ENCODE data around the gene KLHL29.
A peak's percentile ranks its signal among the peaks of the same experiment; 100 is the strongest.

KLHL29 gene

DNA sequence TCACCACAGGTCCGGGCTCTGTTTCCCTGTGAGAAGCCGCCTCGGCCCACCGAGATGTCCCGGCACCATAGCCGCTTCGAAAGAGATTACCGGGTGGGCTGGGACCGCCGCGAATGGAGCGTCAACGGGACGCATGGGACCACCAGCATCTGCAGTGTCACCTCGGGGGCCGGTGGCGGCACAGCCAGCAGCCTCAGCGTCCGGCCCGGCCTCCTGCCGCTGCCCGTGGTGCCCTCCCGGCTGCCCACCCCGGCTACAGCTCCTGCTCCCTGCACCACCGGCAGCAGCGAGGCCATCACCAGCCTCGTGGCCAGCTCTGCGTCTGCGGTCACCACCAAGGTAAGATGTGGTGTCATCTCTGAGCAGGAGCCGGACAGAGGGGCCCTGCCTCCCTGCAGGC, 177.2 kb downstream of the KLHL29 start:
- no peak overlapping the region for H3K4me3 ChIP-seq (replicated peaks; ENCODE audit: low read depth, low read length)
- TF ChIP-seq, protein P1, sequence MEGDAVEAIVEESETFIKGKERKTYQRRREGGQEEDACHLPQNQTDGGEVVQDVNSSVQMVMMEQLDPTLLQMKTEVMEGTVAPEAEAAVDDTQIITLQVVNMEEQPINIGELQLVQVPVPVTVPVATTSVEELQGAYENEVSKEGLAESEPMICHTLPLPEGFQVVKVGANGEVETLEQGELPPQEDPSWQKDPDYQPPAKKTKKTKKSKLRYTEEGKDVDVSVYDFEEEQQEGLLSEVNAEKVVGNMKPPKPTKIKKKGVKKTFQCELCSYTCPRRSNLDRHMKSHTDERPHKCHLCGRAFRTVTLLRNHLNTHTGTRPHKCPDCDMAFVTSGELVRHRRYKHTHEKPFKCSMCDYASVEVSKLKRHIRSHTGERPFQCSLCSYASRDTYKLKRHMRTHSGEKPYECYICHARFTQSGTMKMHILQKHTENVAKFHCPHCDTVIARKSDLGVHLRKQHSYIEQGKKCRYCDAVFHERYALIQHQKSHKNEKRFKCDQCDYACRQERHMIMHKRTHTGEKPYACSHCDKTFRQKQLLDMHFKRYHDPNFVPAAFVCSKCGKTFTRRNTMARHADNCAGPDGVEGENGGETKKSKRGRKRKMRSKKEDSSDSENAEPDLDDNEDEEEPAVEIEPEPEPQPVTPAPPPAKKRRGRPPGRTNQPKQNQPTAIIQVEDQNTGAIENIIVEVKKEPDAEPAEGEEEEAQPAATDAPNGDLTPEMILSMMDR (IDR thresholded peaks at IDR 0.05; ENCODE audit: low read length, missing control alignments) = no peak
- no peak for DNase-seq (ENCODE audit: low read depth)

DNA sequence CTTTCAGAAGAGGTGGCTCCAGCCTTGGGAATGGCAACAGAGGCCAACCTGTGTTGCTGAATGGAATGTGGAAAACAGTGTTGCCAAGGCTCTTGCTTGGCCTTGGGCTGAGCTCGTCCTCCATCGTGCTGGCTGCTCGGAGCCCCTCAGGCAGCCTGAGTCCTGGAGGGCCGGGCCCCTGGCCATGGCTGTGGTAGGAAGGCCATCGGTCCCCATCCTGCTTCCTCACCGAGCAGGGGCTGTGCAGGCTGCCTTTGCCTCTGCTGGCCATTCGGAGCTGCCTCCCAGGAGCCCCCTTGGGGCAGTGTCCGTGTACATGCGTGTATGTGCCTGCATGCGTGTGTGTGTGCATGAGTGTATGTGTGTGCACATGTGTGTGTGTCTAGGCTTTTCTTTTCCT, 178.2 kb downstream of the KLHL29 start:
- H3K4me3 ChIP-seq (replicated peaks; ENCODE audit: low read depth, low read length) = no peak overlapping the region
- no peak for DNase-seq (ENCODE audit: low read depth)
- TF ChIP-seq, protein P1 (IDR thresholded peaks at IDR 0.05; ENCODE audit: low read length, missing control alignments) = no peak

DNA sequence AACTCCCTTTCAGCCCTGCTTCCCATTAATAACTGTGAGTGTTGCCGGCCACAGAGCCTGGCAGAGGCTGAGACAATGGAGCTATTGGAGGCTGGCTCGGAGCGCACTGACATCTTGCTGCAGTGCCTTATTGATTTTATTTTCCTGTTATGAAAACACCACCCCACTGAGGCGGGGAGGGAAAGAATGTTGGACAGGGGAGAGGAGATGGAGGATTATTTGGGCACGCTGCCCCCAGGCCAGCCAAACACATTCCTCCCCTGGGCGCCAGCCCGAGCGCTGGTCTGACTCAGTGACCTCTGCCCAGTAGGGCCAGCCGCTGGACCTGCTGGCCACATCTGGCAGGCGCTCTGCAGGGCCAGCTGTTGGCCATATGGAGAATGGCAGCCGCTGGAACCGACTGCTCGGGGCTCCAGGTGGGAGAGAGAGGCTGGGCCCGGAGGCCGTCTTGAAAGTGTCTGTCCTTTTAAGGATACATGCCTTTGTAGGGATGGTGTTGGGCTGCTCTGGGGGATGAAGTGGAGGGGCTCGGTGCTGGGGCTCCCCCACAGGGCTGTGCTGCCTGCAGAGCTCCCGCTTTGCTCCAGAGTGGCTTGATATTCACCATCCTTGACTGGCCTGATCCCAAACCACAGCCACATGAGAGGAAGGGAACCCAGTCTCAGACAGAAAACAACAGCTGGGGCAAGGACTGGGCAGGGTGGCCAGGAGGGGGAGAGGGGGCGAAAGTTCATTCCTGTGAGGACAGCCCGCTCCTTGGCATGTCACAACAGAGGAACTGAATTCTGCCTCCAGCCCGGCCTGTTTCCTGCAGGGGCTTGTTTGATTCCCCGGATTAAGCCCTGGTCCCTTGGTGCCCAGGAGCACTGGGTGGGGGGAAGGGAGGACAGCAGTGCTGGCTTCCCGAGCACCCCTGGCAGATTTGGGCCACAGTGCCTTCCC, 179.0 kb downstream of the KLHL29 start:
- TF ChIP-seq, protein P1 (IDR thresholded peaks at IDR 0.05; ENCODE audit: low read length, missing control alignments) = no peak

DNA sequence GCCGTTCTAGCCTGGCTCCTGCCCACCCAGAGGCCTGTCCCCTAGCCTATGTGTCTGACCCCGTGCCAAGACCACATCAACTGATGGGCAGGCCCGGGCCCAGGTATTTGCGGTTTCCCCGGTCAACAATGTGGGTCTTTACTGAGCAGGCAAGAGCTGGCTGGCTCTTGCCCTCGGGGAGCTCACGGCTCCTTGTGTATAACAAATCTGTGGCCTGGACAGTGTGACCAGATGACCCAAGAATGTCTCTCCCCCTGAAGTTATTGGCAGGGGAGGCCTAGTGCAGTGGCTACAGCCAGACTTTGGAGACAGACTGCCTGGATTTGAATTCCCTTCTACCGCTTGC, 179.6 kb downstream of the KLHL29 start:
- DNase-seq (ENCODE audit: low read depth) = no peak
- TF ChIP-seq, protein P1 (IDR thresholded peaks at IDR 0.05; ENCODE audit: low read length, missing control alignments) = no peak
- no peak overlapping the region for H3K4me3 ChIP-seq (replicated peaks; ENCODE audit: low read depth, low read length)

More for the DNA sequence above, 179.0 kb downstream of the KLHL29 start:
- peak; percentile 20 for DNase-seq (ENCODE audit: low read depth)
- no peak overlapping the region for H3K4me3 ChIP-seq (replicated peaks; ENCODE audit: low read depth, low read length)

DNA sequence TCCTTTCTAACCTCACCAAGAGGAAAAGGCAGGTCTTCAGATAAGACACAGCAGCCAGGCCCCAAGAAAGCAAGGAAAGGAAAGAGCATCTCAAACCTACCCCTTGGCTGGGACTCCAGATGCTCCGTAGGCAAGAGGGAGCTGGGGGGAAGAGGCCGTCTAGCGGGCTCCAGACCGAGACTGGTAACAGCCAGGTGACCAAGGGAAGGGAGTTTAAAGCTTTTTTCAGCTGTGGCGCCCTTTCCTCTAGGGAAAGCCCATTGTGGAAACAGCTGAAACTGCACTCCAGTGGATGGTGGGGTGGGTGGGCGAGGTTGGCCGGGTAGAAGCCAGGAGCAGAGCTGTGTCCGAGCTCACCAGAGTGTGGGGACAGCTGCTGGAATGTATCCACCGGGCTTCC, 180.4 kb downstream of the KLHL29 start:
- no peak overlapping the region for H3K4me3 ChIP-seq (replicated peaks; ENCODE audit: low read depth, low read length)
- DNase-seq (ENCODE audit: low read depth) = no peak
- TF ChIP-seq, protein P1 (IDR thresholded peaks at IDR 0.05; ENCODE audit: low read length, missing control alignments) = no peak

DNA sequence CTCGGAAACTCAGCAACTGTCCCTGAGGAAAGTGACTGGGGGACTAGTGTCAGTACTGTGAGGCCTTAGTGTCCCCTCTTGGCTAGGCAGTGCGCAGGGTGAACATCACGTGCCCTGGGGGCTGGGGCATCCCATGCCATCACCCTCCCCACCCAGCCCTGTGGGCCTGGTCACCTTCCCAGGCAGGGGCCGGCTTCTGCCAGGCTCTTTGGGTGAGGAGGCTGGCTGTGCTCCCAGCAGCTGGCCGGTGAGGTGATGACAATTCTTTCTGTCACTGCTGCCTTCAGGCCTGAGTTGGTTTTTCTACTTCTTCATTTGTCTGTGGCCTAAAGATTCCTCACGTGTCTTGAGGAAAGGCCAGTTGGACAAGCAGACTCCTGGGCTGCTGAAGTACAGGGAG, 180.8 kb downstream of the KLHL29 start:
- TF ChIP-seq, protein P1 (IDR thresholded peaks at IDR 0.05; ENCODE audit: low read length, missing control alignments) = no peak
- no peak for DNase-seq (ENCODE audit: low read depth)
- H3K4me3 ChIP-seq (replicated peaks; ENCODE audit: low read depth, low read length) = no peak overlapping the region

Measured in fibroblast of pulmonary artery (primary cell).